GM10248 (cell line): ENCODE data around the gene FCHO2.

Experiments
- CTCF ChIA-PET: fragments of 300-600 bp; sonication (Branson Sonifier 250); formaldehyde crosslinking; extraction: SDS; loops from one replicate; lab custom pipeline; 2021; ENCODE audit warnings: antibody characterized with exemption; lab: Yijun Ruan, JAX
- POLR2A ChIA-PET: fragments of 350-650 bp; sonication (Branson Sonifier 250); formaldehyde crosslinking; extraction: SDS; loops from one replicate; lab custom pipeline; 2020; ENCODE audit warnings: antibody characterized with exemption; lab: Yijun Ruan, JAX
- DNase-seq: peaks from one replicate; pipeline ENCODE4 v3.0.0; 2012; ENCODE audit errors: extremely low spot score
- CTCF ChIP-seq: IDR thresholded peaks from 2 replicates; pipeline ENCODE4 v1.5.1; 2012; ENCODE audit warnings: mild to moderate bottlenecking, low read depth; ENCODE audit errors: extremely low read depth, missing control alignments, control extremely low read depth

FCHO2 gene

GRCh38 chr5:73122875-73123810 lies 167.3 kb downstream of the FCHO2 start:
- ChIA-PET CTCF (interaction anchor here (0.9 to 1.6 kb wide), 3 partner anchors 10 to 39 kb away, joined by 3 read pairs; no protein-coding TSS in a partner anchor), POLR2A (no interaction called here)
- DNase-seq, result no peak
- no peak for TF ChIP-seq CTCF

DNA sequence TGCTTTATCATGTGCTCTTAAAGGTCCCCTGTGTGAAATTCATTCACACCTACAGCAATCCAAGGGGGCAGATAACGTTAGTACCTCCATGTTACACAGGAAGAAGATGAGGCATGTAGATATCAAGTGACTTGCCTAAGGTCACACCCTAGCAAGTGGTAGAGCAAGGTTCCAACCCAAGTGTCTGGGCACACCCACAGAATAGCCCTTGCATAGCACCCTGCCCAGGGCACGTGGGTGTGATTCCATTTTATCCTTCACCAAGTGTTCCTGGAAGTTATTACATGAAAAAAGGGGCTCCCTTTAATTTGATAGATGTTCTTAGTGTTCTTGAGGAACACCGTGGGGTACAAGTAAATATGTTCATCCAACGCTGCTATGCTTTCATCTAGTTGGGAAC lies 169.4 kb downstream of the FCHO2 start:
- ChIA-PET CTCF (interaction anchor here (1.8 kb wide), 1 partner anchor 11 kb away, joined by 3 read pairs; no protein-coding TSS in a partner anchor), POLR2A (no interaction called here)
- no peak for DNase-seq
- no peak for TF ChIP-seq CTCF

DNA sequence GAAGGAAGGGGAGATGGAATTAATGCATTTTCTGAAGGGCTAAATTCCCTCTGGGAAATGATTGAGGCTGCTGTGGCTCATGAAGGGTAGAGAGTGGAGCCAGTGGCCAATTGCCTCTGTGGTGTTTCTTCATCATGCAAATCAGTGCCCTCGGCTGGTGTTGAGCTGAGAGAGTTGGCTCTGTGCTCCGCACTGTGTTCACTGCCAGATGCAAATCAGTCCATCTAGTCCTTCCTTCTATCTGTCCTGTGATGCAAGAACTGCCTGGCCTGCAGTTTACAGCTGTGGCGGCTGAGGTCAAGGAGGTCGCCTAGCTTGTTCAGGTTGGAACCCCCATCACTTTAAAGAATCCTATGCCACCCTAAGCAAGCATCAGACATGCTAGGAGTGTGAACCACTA lies 170.5 kb downstream of the FCHO2 start:
- TF ChIP-seq CTCF, result no peak
- ChIA-PET CTCF (interaction anchor here (1.8 kb wide), 1 partner anchor 12 kb away, joined by 3 read pairs; no protein-coding TSS in a partner anchor), POLR2A (no interaction called here)
- no peak for DNase-seq

GRCh38 chr5:73126957-73127356 lies 171.1 kb downstream of the FCHO2 start:
- DNase-seq, result no peak
- POLR2A ChIA-PET, result no interaction called here
- TF ChIP-seq CTCF, result no peak
- CTCF ChIA-PET, result interaction anchor here (1.8 kb wide), 1 partner anchor 13 kb away, joined by 3 read pairs; no protein-coding TSS in a partner anchor

GRCh38 chr5:73129143-73129542 lies 173.3 kb downstream of the FCHO2 start:
- POLR2A ChIA-PET, result no interaction called here
- CTCF ChIA-PET, result no interaction called here
- TF ChIP-seq CTCF, result no peak

GRCh38 chr5:73130811-73131210 lies 175.0 kb downstream of the FCHO2 start:
- POLR2A ChIA-PET, result no interaction called here
- no peak for TF ChIP-seq CTCF
- DNase-seq, result no peak
- CTCF ChIA-PET, result no interaction called here

More at GRCh38 chr5:73129143-73129542, 173.3 kb downstream of the FCHO2 start:
- no peak for DNase-seq
